ENCODE measurements around the gene DAB1. TPM values are rescaled to one million over a fixed set of nuclear protein-coding genes. Genes with fewer than 3 reads are reported as not detected.

Gene DAB1
- total RNA-seq, 2 donors from 2014 or later = 0.91 to 1.8 TPM

DNA sequence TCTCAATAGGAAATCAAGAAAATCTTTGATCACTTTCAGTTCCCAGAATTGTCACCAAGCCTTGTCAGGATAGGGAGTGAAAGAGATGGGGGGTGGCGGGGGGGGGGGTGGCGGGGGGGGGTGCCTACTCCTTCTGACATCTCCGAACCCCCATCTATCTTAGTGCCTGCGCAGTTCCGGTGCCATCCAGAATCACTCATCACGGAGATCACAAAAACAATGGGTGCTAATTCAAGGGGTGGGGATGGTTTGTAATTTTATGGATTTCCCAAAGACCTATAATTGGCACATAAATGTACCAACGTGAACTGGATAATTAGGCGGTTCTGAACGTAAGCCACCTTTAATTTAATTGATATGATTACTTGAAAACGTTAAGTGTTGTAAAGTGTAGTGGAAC is 2.1 kb downstream of the DAB1 start:
- DNase-seq = no peak
- no peak for ATAC-seq
- intact Hi-C loops (cut with DNase I) = loop anchor here in 1 of 2 donors (5.0 kb wide), 1 partner anchor 625 kb away; no protein-coding TSS in a partner anchor

DNA sequence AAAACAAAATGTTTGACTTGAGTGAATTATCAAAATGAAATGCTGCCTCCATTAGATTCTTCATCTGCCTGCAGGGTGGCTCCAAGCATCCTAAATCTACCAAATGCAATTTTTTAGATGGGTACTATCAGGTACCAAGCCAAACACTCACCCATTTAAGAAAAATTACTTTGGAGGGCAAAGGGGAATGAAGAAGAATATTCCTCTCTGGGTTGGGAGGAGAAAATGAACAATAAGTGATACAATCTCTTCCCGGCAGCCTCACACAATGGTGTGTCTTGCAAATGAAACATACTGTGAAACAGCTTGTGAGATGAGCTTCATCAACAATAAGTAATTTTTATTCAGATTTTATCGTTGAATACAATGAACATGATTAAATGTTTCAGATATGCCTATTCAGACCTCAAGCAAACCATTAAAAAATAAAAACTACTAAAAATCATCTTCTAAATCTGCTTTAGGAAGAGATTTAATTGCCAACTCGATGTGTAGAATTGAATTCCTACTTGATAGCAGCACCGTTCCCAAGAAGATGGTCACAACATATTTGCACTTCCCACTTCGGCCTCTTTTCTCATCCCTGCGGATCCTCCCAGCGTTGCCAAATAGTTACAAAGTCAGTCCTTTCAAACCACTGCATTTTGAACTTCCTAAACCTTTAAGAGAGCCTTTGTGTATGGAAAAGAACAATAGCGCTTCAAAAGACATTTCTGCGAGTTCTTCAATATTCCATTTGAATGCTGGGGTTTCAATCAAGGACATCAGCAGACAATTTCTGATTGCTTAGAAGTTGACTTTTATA is 2.7 kb downstream of the DAB1 start:
- intact Hi-C loops (cut with DNase I) = loop anchor here in 1 of 2 donors (5.0 kb wide), 1 partner anchor 626 kb away; no protein-coding TSS in a partner anchor
- no peak for ATAC-seq
- no peak for DNase-seq

DNA sequence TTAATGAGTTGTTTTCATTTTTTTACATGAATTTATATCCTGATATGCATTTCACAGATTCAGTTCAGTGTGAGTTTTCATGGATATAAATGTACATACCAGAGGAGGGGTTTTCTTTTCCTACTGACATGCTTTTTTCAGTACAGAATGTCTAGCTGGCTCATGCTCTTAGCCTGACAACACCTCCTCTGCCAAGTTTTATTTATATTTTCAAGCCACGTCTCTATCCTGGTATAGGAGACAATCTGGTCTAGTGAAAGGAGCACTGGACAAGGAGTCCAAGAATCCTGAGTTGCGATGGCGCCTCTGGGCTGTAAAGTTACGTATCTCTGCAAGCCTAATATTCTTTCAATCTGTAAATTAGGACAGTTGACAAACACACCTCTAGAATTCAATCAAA is 4.9 kb downstream of the DAB1 start:
- no peak for DNase-seq
- intact Hi-C loops (cut with DNase I) = no loop called here
- ATAC-seq = no peak

DNA sequence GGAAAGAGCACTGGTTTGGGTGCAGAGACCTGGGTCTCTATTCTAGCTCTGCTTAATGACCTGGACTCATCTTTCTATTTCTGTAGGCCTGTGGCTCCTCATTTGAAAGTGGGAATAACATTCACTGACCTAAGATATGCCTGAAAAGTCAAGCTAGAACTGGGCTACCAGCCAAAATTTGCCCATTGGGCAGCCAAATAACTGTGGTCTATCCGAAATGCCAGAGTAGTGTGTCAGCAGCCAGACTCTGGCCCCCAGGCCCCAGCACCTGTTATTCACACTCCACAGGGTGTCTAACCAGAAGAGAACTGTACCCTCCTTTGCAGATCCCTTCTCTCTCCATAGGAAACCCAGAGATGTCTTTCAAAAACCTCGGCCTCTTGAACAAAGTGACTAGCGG is 12.6 kb downstream of the DAB1 start:
- ATAC-seq (peak in 1 of 2 donors; percentile 90), DNase-seq (peak; percentile 25)
- intact Hi-C loops (cut with DNase I) = no loop called here

DNA sequence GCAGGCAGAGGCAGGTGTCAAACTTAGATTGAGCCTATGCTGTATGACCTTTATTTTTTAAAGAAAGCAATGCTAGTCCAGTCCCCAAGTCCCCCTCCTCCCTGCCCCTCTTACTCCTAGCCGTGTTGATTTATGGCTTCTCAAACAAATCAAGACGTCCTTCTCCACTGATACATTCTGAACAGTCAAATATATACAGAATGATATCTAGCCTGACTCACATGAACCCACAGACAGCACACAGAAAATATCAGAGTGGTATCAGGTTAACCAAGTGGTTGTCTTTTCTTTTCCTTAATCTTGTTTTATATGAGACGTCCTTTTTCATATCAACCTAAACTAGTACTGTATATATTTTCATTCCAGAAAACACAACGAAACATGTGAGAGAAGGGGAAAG is 13.4 kb downstream of the DAB1 start:
- DNase-seq = no peak
- intact Hi-C loops (cut with DNase I) = no loop called here
- ATAC-seq = no peak

DNA sequence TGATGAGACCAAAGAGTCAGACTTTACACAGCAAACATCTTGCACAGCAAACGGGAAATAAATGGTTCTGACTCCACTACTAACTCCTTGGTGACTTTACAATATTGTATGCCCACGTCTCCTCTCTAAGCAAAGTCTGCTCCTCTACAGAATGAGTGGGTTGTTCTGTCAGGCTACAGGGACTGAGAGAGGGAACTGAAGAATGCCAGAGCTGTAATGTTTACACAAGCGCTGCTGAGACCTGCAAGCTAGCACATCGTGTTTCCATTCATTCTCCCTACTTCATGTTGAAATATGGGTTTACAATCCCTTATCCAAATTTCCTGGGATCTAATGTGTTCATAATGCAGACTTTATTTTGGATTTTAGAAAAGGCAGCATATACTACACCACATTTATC is 15.9 kb downstream of the DAB1 start:
- no peak for ATAC-seq
- no peak for DNase-seq
- intact Hi-C loops (cut with DNase I) = no loop called here

DNA sequence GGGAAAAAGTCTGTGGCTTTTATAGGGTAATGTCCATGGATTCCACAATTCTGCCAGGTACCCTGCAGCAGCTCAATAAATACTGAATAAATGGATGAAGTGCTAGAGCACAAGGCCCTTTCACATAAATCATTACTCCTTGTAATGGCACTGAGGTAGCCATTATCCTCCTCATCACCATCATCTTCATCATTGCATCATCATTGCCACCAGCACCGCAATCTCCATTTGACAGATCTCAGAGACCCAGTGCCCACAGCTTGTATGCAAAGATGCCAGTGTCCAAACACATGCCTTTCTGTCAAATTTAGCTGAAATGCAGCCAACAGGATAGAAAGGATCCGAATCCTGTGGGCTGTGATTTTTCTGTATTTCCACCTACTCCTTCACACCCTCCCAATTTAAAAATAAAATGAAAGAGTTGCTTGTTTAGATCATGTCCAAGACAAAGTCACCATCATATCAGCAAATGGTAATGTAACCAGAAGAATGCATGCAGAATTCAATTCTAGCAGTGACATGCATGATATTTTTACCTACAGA is 17.4 kb downstream of the DAB1 start:
- intact Hi-C loops (cut with DNase I) = no loop called here
- ATAC-seq = no peak
- no peak for DNase-seq

DNA sequence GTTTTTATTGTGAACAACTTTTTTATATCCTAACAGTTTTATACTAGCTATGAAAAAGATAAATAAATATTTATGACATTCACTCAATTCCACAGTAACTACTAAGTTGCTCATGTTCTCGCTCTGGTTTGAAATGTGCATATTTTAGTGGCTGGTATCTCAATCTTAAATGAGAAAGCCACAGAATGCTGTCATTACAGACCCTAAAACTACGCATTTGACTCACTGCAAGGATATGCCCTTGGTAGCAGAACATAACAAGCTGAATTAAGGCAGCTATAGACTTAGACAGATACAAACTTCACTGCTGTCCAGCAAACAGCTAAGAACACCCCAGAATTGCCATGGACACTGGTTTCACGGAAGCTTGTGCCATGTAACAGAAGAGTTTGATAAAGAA is 19.0 kb downstream of the DAB1 start:
- intact Hi-C loops (cut with DNase I) = no loop called here
- ATAC-seq (no peak), DNase-seq (no peak)

DNA sequence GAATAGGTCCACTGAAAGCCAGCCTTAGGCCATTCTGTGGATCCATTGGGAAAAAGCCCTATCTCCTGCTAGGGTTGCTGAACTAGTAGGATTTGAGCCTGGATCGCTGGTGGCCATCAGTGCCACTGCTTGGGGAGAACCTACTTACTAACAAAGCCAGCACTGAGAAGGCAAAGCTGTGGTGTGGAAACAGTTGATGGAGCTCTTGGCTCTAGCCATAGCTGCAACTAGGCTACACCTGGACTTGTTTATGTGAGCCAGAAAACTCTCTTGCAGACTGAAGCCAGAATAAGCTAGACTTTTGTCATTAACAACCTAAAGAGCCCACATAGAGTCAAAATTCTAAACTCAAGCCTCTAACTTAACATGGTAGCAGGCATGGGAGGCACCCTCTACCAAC is 20.7 kb downstream of the DAB1 start:
- DNase-seq (no peak), ATAC-seq (no peak)
- intact Hi-C loops (cut with DNase I) = no loop called here

DNA sequence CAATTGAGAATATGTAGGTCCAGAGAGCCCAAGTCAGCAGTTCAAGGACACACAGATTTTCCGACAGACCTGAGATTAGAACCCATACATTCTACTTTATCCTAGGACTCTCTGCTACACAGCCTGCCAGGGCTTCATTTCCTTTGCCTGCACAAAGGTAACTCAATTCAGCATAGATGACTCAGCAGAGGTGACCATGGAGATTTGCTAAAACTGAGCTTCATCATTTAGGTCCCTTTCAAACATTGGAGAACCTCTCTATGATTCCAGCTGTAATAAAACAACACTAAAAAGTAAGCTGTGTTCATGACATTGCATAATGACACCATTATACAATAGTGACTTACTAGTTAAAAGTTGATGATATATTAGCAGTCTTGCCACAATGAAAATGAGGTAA is 22.2 kb downstream of the DAB1 start:
- intact Hi-C loops (cut with DNase I) = no loop called here
- no peak for DNase-seq
- ATAC-seq = no peak

DNA sequence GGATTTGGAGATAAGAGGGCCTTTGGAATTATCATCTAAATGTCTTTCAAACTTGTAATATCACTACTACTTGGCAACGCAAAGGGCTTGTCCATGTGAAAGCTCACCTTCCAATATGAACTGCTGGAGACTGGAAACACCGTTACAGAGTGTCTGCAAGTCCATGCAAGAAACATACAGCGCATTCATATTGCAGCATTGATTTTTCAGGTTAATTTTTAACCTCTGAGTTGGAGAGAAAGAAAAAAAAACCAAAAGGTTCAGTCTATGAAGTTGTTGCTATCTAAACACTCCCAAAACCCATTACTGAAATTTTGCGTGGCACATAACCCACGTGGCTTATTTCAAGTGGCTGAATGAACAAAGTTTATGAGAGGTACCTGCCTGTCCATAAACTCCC is 23.8 kb downstream of the DAB1 start:
- intact Hi-C loops (cut with DNase I) = no loop called here
- ATAC-seq (no peak), DNase-seq (no peak)

DNA sequence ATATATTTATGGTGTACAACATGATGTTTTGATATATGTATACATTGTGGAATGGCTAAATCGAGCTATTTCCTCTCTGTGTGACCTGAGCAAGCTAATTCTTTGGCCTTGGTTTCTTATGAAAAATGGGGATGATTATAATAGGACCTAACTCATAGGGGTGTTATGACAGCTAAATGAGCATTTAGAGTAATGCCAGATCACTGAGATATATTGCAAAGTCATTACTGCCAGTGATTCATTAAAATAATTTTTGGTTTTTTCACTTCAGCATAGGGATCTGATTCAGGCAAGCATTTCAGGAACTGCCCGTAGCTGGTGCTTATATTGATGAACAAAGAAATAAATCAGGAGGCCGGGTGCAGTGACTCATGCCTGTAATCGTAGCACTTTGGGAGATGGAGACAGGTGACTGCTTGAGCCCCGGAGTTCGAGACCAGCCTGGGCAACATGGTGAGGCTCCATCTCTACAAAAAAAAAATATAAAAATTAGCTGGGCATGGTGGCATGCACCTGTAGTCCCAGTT is 30.7 kb downstream of the DAB1 start:
- no peak for ATAC-seq
- intact Hi-C loops (cut with DNase I) = no loop called here

DNA sequence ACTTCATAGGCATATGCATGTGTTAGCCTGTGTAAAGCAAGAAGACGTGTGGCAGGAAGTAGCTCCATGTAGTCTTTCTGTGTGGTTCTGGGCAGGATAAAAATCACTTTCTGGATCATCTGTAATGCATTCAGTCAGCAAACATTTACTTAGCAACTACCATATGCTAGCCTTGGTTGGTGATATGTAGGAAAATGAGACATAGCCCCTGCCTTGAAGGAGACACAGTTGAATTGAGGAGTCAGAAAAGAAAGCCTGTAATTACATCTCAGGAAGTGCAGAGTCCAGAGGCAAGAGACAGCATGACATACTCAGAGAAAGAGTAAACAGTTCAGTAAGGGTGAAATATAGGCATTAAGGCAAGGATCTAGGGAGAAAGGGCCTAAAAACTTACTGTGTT is 38.5 kb downstream of the DAB1 start:
- intact Hi-C loops (cut with DNase I) = no loop called here
- DNase-seq (no peak), ATAC-seq (no peak)

More for the DNA sequence above, 30.7 kb downstream of the DAB1 start:
- DNase-seq = no peak

DNA sequence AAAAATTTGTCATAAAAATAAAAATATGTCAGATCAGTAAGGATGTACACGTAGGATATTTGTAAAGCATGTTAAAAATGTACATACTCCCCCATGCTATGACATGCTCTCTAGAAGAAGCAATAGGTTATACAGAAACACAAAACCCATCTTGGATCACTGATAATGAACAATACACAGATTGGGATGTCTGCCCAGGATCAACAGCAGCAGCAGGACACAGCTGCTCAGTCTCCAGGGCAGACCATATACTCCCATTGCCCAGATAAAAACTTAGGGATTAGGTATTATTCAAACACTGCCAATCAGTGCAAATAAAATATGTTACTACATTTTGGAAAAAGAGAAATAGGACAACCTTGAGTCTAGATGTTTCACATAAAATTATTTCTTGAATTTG is 39.0 kb downstream of the DAB1 start:
- intact Hi-C loops (cut with DNase I) = no loop called here
- no peak for ATAC-seq
- DNase-seq = no peak

DNA sequence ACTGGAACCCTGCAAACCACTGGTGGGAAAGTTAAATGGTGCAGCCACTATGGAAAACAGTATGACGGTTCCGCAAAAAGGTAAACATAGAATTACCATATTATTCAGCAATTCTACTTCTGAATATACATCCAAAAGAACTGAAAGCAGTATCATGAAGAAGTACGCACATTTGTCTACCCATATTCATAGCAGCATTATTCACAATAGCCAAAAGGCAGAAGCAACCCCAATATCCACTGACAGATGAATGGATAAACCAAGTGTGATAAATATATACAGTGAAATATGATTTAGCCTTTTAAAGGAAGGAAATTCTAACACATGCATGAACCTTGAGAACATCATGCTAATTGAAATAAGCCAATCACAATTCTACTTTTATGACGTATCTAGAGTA is 39.6 kb downstream of the DAB1 start:
- ATAC-seq = no peak
- intact Hi-C loops (cut with DNase I) = no loop called here
- no peak for DNase-seq

DNA sequence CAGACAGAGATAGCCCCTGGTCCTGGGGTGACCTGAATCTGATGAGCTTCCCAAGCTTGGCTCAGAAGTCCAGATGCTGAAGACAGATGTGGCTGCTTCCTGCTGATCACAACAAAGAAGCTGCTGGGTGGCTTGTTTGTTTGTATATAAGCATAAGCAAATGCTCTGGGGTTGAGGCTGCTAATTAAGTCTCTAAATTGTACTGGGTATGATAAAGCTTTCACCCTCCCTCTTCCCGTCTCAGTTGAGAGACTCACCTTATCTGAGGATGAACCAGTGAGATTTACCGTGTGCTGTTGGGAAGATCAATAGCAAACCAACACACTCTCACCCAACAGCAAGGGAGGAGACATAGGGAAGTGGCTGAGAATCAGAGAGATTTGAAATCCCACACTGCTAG is 42.0 kb downstream of the DAB1 start:
- intact Hi-C loops (cut with DNase I) = no loop called here
- ATAC-seq (no peak), DNase-seq (no peak)

DNA sequence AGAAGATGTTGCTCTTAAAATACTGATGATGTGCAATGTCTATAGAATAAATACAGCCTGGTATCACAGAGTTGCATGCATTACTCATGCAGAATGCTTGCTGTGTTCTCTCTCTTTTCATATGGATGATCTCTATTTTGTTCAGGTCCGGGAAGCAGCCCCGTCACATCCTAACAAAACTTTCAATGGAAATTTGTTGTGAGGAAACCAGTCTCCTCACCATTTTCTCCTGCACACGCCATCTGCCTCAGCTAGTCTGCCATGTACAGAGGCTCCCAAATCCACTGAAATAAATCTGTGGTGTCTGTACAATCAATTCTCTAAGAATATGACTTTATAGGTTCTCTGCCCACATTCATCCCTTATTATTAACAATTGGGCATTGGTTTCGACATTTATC is 42.4 kb downstream of the DAB1 start:
- intact Hi-C loops (cut with DNase I) = no loop called here
- DNase-seq (no peak), ATAC-seq (no peak)

DNA sequence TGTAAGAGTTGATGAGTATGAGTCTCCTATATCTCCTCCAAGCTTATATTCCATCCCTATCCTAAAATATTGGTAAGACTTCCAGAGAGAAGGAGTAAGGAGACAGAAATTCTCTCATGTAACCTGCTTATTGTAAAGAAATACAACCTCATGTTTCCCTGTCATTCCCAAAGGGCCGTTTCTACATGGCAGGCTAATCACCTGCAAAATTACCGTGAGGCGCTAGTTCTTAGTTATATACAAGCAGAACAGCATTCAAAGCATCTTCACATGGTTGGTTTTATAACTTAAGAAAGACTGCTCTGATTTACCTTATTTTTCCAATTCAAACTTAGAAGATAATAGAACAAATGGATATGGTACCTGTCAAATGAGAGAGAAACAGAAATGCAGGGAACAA is 42.9 kb downstream of the DAB1 start:
- intact Hi-C loops (cut with DNase I) = no loop called here
- ATAC-seq (no peak), DNase-seq (no peak)

DNA sequence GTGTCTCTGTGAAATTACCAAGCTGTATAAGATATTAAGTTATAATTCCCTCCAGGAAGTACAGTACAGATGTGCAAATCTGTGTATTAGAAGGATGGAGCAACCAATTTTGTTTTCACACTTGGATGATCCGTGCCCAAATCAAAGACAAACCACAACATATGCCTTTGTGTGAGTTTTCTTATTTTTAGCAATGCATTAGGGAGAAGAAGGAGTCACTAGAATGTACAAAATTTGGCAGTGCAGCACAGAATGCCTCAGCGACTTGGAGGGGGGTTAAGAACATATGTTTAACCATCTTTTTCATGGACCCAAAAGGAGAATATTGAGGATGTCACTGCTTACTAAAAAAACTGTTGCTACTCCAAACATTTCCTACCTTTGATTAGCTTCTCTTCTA is 45.3 kb downstream of the DAB1 start:
- no peak for ATAC-seq
- DNase-seq = no peak
- intact Hi-C loops (cut with DNase I) = no loop called here

DNA sequence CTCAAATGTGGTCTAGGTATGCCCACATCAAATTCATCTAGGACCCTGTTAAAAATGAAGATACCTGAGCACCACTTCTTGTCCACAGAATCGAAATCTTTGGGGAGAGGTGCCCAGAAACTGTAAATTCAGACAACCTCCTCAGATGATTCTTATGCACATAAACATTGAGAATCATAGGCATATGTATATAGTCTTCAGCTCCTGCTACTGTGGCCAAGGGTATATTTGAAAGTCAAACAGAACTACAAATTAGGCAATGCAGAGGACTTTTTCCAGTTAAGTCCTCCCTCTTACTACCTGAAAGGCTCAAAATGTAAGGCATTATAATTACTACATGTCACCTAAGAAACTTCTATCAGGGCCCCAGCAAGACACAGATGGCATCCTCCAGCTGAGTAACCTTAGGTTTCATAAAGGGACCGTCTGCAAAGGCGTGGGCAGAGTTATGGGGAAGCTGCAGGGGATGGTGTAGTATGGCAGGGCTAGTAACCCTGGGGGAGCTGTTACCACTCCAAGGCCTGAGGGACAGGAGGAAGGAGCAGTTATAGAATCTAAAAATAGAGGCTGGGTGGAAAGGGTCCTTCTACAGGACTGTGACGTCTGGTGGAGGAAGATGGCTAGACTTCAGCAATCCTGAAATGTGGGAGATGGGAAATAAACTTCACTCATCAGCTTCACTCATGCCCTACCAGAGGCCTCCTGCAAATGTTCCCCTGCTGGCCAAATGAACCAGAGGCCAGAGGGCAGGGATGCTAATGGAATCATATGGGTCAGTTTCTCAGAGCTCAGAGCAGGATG is 46.3 kb downstream of the DAB1 start:
- DNase-seq (no peak), ATAC-seq (no peak)
- intact Hi-C loops (cut with DNase I) = no loop called here
